Endothelial cell of umbilical vein (primary cell): ENCODE measurements around the gene TNFRSF14.

Source experiments
- POLR2AphosphoS5 ChIP-seq: IDR thresholded peaks from 2 replicates; pipeline ENCODE4 v1.6.1; 2012; ENCODE audit warnings: low read depth, mild to moderate bottlenecking, control low read depth, low read length, moderate library complexity; ENCODE audit not compliant: insufficient read depth
- TF ChIP-seq, protein P1 (sequence below), 2 donors: IDR thresholded peaks; 1 replicate in 1 of 2; 2 replicates in 1 of 2; pipeline ENCODE4 v1.5.1; 2011; ENCODE audit warnings: low read length in 2 of 2, mild to moderate bottlenecking in 2 of 2, moderate library complexity in 2 of 2, control low read depth in 1 of 2, inconsistent platforms in 1 of 2, low read depth in 1 of 2; ENCODE audit not compliant: insufficient read depth in 1 of 2; ENCODE audit errors: extremely low read depth in 1 of 2

DNA sequence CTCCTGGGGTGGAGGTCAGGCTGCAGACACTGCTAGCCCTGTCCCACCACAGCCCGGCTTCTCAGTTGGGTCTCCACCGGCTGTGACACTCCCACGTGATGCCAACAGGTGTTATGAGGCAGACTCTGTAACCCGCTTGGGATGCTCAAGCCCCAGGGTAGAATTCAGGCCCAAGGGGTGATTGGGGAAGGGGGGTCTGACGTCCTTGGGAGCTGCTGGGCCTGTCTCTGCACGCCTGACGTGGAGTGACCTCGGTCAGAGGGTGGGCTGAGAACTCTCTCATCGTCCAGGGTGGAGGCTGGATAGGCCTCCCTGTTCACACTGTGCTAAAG, 18.4 kb upstream of the TNFRSF14 start:
- TF ChIP-seq, protein P1, sequence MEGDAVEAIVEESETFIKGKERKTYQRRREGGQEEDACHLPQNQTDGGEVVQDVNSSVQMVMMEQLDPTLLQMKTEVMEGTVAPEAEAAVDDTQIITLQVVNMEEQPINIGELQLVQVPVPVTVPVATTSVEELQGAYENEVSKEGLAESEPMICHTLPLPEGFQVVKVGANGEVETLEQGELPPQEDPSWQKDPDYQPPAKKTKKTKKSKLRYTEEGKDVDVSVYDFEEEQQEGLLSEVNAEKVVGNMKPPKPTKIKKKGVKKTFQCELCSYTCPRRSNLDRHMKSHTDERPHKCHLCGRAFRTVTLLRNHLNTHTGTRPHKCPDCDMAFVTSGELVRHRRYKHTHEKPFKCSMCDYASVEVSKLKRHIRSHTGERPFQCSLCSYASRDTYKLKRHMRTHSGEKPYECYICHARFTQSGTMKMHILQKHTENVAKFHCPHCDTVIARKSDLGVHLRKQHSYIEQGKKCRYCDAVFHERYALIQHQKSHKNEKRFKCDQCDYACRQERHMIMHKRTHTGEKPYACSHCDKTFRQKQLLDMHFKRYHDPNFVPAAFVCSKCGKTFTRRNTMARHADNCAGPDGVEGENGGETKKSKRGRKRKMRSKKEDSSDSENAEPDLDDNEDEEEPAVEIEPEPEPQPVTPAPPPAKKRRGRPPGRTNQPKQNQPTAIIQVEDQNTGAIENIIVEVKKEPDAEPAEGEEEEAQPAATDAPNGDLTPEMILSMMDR (IDR thresholded peaks at IDR 0.05; ENCODE audit: extremely low read depth in 1 of 2, insufficient read depth in 1 of 2, low read depth in 1 of 2, low read length in 2 of 2) = no peak
- no peak for TF ChIP-seq POLR2AphosphoS5
